Measurements from ENCODE around the gene SLCO6A1. TPM values are rescaled to one million over a fixed set of nuclear protein-coding genes. Genes with fewer than 3 reads are reported as not detected.

SLCO6A1 gene
- total and polyA plus RNA-seq, 2 experiments from 2014 or later, result 0.34 to 3.1 TPM

DNA sequence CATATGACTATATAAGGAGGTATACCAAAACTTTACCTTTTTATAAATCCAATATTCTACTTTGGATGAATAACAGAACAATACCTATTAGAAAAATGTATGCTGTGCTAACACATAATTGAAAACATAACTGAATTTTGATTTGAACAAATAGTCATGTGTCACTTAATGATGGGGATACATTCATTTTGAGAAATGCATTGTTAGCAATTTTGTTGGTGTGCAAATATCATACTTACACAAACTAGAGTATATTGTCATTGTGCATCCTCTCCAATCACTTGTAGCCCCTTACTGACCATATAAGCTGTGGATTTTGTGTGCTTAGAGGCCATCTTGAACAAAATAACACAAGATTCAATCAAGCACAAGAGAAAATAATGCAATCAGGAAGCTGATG, 130.4 kb downstream of the SLCO6A1 start:
- TF ChIP-seq, protein P1, sequence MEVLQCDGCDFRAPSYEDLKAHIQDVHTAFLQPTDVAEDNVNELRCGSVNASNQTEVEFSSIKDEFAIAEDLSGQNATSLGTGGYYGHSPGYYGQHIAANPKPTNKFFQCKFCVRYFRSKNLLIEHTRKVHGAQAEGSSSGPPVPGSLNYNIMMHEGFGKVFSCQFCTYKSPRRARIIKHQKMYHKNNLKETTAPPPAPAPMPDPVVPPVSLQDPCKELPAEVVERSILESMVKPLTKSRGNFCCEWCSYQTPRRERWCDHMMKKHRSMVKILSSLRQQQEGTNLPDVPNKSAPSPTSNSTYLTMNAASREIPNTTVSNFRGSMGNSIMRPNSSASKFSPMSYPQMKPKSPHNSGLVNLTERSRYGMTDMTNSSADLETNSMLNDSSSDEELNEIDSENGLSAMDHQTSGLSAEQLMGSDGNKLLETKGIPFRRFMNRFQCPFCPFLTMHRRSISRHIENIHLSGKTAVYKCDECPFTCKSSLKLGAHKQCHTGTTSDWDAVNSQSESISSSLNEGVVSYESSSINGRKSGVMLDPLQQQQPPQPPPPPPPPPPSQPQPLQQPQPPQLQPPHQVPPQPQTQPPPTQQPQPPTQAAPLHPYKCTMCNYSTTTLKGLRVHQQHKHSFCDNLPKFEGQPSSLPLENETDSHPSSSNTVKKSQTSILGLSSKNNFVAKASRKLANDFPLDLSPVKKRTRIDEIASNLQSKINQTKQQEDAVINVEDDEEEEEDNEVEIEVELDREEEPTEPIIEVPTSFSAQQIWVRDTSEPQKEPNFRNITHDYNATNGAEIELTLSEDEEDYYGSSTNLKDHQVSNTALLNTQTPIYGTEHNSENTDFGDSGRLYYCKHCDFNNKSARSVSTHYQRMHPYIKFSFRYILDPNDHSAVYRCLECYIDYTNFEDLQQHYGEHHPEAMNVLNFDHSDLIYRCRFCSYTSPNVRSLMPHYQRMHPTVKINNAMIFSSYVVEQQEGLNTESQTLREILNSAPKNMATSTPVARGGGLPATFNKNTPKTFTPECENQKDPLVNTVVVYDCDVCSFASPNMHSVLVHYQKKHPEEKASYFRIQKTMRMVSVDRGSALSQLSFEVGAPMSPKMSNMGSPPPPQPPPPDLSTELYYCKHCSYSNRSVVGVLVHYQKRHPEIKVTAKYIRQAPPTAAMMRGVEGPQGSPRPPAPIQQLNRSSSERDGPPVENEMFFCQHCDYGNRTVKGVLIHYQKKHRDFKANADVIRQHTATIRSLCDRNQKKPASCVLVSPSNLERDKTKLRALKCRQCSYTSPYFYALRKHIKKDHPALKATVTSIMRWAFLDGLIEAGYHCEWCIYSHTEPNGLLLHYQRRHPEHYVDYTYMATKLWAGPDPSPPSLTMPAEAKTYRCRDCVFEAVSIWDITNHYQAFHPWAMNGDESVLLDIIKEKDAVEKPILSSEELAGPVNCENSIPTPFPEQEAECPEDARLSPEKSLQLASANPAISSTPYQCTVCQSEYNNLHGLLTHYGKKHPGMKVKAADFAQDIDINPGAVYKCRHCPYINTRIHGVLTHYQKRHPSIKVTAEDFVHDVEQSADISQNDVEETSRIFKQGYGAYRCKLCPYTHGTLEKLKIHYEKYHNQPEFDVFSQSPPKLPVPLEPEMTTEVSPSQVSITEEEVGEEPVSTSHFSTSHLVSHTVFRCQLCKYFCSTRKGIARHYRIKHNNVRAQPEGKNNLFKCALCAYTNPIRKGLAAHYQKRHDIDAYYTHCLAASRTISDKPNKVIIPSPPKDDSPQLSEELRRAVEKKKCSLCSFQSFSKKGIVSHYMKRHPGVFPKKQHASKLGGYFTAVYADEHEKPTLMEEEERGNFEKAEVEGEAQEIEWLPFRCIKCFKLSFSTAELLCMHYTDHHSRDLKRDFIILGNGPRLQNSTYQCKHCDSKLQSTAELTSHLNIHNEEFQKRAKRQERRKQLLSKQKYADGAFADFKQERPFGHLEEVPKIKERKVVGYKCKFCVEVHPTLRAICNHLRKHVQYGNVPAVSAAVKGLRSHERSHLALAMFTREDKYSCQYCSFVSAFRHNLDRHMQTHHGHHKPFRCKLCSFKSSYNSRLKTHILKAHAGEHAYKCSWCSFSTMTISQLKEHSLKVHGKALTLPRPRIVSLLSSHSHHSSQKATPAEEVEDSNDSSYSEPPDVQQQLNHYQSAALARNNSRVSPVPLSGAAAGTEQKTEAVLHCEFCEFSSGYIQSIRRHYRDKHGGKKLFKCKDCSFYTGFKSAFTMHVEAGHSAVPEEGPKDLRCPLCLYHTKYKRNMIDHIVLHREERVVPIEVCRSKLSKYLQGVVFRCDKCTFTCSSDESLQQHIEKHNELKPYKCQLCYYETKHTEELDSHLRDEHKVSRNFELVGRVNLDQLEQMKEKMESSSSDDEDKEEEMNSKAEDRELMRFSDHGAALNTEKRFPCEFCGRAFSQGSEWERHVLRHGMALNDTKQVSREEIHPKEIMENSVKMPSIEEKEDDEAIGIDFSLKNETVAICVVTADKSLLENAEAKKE (CRISPR knock-in tag; IDR thresholded peaks at IDR 0.05), result no peak
- TF ChIP-seq, protein P2, sequence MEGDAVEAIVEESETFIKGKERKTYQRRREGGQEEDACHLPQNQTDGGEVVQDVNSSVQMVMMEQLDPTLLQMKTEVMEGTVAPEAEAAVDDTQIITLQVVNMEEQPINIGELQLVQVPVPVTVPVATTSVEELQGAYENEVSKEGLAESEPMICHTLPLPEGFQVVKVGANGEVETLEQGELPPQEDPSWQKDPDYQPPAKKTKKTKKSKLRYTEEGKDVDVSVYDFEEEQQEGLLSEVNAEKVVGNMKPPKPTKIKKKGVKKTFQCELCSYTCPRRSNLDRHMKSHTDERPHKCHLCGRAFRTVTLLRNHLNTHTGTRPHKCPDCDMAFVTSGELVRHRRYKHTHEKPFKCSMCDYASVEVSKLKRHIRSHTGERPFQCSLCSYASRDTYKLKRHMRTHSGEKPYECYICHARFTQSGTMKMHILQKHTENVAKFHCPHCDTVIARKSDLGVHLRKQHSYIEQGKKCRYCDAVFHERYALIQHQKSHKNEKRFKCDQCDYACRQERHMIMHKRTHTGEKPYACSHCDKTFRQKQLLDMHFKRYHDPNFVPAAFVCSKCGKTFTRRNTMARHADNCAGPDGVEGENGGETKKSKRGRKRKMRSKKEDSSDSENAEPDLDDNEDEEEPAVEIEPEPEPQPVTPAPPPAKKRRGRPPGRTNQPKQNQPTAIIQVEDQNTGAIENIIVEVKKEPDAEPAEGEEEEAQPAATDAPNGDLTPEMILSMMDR (conservative IDR thresholded peaks at IDR 0.05; ENCODE audit: low read depth in 2 of 2), result no peak
- TF ChIP-seq ZNF114 (CRISPR knock-in tag; IDR thresholded peaks at IDR 0.05), result no peak
- no peak for TF ChIP-seq EZH2 (IDR thresholded peaks at IDR 0.05; ENCODE audit: low read depth, unreplicated experiment)
- TF ChIP-seq ZNF331 (CRISPR knock-in tag; IDR thresholded peaks at IDR 0.05; ENCODE audit: low read depth), result no peak
- TF ChIP-seq, protein P3, sequence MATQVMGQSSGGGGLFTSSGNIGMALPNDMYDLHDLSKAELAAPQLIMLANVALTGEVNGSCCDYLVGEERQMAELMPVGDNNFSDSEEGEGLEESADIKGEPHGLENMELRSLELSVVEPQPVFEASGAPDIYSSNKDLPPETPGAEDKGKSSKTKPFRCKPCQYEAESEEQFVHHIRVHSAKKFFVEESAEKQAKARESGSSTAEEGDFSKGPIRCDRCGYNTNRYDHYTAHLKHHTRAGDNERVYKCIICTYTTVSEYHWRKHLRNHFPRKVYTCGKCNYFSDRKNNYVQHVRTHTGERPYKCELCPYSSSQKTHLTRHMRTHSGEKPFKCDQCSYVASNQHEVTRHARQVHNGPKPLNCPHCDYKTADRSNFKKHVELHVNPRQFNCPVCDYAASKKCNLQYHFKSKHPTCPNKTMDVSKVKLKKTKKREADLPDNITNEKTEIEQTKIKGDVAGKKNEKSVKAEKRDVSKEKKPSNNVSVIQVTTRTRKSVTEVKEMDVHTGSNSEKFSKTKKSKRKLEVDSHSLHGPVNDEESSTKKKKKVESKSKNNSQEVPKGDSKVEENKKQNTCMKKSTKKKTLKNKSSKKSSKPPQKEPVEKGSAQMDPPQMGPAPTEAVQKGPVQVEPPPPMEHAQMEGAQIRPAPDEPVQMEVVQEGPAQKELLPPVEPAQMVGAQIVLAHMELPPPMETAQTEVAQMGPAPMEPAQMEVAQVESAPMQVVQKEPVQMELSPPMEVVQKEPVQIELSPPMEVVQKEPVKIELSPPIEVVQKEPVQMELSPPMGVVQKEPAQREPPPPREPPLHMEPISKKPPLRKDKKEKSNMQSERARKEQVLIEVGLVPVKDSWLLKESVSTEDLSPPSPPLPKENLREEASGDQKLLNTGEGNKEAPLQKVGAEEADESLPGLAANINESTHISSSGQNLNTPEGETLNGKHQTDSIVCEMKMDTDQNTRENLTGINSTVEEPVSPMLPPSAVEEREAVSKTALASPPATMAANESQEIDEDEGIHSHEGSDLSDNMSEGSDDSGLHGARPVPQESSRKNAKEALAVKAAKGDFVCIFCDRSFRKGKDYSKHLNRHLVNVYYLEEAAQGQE (IDR thresholded peaks at IDR 0.05; ENCODE audit: unreplicated experiment), result no peak
- no peak for TF ChIP-seq CREB1 (CRISPR knock-in tag; IDR thresholded peaks at IDR 0.05; ENCODE audit: low read depth)
- no peak for TF ChIP-seq EZH2phosphoT487 (IDR thresholded peaks at IDR 0.05; ENCODE audit: unreplicated experiment)
- no peak for TF ChIP-seq POLR2AphosphoS5 (IDR thresholded peaks at IDR 0.05; ENCODE audit: low read depth)
- TF ChIP-seq, protein P4, sequence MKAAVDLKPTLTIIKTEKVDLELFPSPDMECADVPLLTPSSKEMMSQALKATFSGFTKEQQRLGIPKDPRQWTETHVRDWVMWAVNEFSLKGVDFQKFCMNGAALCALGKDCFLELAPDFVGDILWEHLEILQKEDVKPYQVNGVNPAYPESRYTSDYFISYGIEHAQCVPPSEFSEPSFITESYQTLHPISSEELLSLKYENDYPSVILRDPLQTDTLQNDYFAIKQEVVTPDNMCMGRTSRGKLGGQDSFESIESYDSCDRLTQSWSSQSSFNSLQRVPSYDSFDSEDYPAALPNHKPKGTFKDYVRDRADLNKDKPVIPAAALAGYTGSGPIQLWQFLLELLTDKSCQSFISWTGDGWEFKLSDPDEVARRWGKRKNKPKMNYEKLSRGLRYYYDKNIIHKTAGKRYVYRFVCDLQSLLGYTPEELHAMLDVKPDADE (IDR thresholded peaks at IDR 0.05), result no peak
- no peak for ATAC-seq
- Histone ChIP-seq H3K27ac (ENCODE audit: low read depth) (no peak overlapping the region), H3K9me2 (ENCODE audit: insufficient read depth) (no peaks in the 10 kb centered on the region), H3K36me3 (ENCODE audit: insufficient read depth) (no peaks in the 10 kb centered on the region), H3K79me2 (replicated peaks; ENCODE audit: insufficient read depth) (no peaks in the 10 kb centered on the region), H3K4me3 (no peak overlapping the region), H3F3A (replicated peaks; ENCODE audit: low read depth) (no peaks in the 10 kb centered on the region), H4K20me1 (replicated peaks; ENCODE audit: insufficient read depth) (no peaks in the 10 kb centered on the region), H3K4me1 (ENCODE audit: insufficient read depth) (no peaks in the 10 kb centered on the region), H2AFZ (no peak overlapping the region), H3K27me3 (ENCODE audit: insufficient read depth) (no peaks in the 10 kb centered on the region), H3K4me2 (no peak overlapping the region)
- Mint-ChIP-seq H3K27me3 (ENCODE audit: insufficient read depth, low read depth, poor library complexity) (no peaks in the 10 kb centered on the region), H3K4me3 (no peak overlapping the region), H3K36me3 (ENCODE audit: low read depth) (no peaks in the 10 kb centered on the region), H3K4me1 (no peaks in the 10 kb centered on the region), H3K27ac (no peak overlapping the region), H3K9me3 (no peaks in the 10 kb centered on the region)
- DNase-seq (ENCODE audit: low spot score), result no peak

Data from GM23338 (cell line).